DMS153 (cell line): ENCODE results near the gene ARHGEF6.

Experiments used
- DNase-seq: peaks from one replicate; lab custom pipeline; 2025; lab: John Stamatoyannopoulos, UW

The ARHGEF6 gene

DNA sequence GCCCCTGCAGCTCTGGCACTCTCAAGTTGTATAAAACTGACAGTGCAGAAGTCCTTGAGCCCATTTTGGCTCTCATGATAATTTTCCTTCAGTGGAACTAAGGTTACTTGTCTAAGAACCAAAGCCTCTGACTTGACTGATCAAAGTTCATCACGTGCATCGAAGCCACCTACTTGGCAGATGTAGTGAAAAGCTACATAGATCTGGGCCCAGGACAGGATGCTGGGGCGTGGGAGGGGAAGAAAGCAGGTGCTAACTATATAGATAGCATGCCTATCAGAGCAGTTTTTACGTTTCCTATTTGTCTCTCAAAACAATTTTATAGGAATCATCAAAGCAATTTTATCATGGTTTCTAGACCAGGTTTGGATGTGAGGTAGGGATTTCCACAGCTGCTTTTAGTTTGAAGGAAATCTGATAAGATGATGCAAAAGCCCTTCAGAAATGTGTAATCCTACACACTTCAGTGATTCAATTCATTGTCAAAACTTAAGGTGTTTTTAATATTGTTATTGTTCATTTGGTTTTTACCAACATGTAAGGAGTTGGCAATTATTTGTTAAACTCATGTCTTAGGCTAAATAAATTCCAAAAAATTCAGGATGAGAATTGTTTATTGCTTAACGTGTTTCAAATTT lies 134.0 kb downstream of the ARHGEF6 start:
- DNase-seq, result no peak

DNA sequence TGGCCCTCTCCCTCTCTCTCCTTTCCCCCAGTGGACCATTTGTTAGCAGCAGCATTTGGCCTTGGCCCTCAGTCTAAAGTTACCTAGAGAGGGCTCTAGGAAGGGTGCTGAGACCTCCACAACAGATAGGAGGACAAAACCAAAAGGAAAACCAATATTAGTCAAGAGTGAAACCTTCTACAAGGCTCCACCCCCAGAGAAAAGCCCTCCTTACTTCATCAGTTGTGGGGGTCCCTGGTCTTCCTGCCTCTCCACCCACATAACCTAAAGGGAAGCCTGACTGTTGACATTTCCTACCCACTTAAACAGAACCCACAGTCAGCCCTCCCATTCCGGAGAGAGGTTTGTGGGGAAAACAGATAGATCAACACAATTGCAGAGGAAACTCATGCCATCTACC lies 137.5 kb downstream of the ARHGEF6 start:
- DNase-seq, result no peak

DNA sequence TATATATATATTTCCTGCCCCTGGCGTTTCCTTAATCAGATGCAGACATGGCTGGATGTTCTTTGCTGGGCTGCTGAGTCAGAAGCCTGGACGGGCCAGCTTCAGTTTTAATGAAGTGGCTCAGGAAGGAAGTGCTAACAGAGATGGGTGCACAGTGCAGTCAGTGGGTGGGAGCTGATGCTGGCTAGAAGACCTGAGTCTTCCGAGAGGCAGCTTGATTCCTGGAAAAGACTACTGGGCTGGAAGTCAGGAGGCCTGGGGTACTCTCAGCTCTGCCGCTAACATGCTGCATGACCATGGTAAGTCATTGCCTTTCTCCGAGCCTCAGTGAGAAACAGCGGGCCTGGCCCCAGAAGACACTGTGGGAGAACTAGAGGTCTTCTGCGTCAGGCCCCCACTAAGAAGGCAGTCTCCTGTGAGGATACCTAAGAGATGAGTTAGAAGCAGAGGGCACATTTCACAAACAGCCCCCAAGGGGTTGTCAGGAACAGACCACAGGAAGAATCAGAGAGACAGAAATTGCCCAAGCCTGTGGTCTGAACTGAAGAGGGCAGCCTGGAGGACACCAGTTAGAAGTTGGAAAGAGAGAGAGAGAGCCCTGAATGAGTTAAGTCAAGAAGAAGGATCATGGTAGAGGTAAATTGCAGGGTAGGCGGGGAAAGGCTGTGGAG lies 141.1 kb downstream of the ARHGEF6 start:
- DNase-seq, result no peak

DNA sequence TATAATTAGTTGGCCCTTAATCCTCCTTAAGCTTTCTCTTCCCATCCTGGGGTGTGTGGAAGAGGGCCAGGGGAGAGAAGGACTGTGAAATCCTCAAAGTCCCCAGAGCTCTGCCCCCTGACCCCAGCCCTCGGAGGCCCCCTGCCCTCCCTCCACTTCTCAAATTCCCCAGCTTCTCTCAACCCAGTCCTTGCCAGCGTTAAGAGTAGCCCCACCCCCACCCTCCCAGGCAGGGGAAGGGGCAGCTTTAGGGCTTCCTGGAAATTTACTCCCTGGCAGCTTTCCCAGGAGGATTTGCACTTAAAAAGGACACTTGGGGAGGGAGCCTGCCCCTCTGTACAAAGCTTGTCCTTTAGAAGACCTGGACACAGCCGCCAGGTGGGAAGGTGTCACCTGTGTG lies 144.6 kb downstream of the ARHGEF6 start:
- DNase-seq, result no peak

DNA sequence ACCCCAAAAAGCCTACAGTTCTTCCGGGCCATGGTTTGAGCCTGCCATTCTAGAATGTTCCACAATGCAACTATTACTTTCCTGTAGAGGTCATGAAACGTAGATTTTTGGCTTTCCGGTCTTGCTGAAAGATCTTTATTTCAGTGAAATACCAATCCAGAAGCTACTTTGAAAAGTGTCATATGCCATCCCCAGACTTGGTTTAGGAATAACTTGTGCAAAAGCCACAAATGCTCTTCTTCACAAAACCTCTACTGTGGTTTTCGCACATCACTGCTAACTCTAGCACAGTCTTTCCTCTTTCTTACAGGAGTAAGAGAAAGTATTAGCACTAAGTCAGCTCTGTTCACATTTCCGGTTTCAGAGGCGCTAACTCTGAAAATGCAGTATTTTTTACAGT lies 145.5 kb downstream of the ARHGEF6 start:
- no peak for DNase-seq

DNA sequence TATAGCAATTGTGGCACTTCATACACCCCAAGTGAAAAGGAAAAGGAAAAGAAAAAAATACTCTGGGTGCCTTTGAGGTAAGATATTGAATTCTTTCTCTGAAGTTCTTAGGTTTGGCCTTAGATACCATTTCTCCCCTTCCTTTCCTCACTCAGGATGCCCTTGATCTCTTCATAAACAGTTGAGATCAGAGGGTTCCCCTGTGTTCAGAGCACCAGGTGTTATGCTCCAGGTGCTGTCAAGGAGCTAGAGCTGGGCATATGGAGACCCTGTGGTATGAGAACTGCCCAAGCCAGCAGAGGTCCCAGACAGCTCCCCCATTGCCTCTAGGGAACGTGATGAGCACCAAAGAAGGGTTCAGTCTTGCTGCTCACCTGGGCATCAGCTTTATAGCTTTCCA lies 149.9 kb downstream of the ARHGEF6 start:
- no peak for DNase-seq

DNA sequence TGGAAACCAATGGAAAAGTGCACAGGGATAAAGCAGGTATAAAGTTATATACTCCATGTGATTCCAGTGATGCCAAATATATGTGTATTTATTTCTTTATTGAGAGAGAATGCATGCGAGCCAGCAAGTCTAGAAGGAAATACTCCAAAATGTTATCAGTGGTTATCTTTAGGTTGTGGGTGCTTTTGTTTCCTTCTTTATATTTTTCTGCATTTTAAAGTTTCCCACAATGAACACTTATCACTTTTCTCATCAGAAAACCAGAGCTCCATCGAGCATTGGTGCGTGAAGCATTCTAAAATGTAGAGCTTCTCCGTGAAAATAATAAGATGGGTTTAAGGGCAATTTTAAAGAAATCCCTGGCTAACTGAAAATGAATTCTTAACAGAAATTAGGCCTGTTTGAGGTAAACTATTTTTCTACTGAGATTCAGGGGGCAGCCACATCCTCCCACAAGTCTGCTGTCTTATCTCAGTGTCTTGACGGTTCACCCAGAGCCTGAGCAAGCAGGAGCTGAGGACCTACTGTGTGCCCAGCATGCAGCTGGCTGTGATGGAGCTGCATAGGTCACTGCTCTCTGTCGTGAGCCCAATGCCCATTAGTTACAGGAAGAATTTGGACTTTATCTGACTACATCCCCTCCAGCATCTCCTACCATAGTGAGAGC lies 151.5 kb downstream of the ARHGEF6 start:
- DNase-seq, result no peak

DNA sequence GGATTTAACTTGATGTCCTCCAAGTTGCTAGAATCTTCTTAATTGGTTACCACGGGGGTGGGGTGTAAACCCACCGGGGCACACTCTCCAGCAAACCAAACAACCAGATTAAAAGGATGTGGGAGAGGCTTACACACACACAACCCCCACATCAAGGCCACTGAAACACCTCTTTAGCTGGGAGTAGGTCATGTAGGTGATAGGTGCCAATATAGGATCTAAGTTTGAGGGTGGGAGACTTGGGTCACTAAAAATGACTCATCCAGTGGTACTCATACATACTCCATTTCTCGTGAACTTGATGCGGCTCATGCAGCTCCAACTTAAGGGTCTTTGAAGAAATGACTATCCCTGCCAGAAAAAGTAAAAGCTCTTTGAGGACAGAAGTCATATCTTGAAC lies 153.3 kb downstream of the ARHGEF6 start:
- no peak for DNase-seq

DNA sequence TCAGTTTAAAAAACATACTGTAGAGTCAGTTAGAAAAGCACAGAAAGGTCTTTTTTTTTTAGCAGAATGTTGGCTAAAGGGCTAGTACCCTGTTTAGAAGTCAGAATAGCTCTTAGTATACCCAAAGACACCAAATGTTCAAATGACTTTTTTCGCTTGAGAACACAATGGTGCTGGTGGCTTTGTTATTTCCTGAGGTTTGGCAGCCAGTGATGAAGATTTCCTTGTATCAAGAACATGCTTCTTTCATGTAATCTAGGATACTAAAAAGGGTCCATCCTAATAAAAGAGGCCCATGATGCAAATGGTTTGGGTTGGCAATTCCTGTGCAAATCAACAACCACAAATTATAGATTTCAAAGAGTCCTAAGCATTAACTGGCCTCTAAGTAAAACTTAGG lies 153.8 kb downstream of the ARHGEF6 start:
- DNase-seq, result no peak

DNA sequence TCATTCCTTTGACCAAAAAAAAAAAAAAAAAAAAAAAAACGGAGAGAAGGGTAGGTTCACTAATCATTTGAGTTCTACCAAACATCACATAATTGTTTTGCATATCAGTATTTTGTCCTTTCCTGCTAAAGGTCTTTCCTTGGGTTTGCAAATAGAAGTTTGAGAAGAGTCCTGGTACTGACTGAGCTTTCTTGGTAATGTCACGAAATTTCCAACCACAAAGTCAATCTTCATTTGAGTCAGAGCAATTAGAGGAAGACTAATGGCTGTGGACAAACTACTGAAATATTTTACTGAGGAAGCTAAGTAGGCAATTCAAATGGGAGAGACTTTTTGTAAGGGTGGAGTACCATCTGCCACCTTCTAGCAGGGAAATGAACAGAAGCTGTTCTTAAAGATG lies 154.5 kb downstream of the ARHGEF6 start:
- no peak for DNase-seq

DNA sequence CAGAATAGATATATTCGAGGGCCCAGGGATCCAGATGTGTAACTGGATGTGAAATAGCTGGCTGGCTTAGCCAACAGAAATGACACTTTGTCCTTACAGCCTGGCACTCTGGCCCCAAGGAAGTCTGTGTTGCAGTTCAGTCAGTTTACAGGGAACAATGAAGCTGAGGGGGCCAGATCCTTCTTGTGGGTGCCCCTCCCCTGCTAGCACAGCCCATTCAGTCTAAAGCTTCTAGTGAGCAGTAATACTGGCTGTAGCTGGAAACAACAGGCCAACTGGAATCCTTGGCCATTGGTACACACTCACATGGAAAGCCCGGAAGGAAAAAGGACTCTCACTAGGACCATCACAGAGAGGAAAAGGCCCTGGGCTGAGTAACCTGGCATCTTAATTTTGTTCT lies 155.5 kb downstream of the ARHGEF6 start:
- DNase-seq, result no peak

DNA sequence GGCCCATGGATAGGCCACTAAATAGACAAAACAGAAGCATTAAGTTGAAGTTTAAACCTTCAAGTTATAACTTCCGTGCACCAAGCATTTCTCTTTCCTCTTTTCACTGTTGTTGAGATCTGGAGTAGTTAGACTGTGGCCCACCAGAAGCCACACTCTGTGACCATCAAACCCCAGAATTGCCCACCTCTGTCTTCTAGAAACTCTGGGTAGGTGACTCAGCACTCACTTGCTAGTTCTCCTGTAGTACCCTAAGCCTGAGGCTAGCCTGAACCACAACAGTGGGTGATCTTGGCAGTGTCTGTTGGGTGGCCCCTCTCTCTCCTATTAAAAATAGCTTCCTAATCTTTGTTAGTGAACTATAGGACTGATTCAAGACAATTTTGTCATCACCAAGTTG lies 157.3 kb downstream of the ARHGEF6 start:
- DNase-seq, result no peak

DNA sequence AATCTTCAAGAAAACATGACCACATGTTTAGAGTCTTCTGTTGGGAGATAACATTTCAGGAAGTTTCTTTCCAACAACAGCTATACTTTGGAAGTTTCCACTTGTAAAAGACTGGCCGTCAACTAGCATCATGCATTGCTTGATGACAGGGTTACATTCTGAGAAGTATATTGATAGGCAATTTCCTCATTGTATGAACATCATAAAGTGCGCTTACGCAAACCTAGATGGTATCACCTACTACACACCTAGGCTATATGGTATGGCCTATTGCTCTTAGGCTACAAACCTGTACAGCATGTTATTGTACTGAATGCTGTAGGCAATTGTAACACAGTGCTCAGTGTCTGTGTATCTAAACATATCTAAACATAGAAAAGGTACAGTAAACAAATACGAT lies 158.2 kb downstream of the ARHGEF6 start:
- no peak for DNase-seq

DNA sequence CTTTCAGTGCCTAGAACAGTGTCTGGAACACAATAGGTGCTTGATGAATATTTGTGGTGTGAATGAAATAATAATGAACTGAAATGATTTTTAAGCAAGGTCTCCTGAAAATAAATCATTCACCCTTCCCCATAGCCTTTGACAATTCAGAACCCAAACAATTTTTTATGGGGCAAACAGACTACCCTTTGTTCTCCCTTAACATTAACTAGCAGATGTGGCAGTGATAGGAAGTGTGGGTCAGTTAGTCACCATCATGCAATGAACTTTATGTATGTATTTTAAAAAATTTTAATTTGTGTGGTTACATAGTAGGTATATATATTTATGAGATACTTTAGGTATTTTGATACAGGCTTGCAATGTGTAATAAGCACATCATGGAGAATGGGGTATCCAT lies 160.0 kb downstream of the ARHGEF6 start:
- DNase-seq, result no peak

DNA sequence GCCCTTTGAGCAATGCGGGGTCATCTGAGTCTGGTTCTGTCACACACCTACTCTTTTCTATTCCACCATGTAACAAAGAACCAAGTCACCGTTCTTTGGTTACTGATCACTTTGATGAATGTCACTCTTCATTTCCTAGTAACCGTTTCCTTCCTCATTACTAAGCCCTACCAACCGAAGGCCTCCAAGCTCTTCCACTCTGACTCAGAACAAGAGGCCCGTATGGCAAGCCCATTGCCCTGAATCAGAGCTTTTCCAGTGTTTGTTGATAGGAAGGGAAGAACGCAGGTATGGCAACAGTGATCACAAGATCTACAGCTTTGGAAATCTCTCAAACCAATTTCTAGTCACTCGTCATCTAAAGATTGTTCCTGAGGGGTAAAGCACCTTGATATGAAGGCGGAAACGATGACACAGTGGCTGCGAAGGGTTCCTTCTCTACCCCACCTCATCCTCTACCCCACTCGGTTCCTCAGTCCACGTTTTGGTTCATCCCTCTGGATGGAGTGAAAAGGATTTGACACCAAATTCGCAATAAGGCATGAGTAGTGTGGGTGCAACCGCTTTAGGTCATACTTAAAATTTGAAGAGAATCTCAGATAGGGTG lies 160.7 kb downstream of the ARHGEF6 start:
- DNase-seq, result no peak

DNA sequence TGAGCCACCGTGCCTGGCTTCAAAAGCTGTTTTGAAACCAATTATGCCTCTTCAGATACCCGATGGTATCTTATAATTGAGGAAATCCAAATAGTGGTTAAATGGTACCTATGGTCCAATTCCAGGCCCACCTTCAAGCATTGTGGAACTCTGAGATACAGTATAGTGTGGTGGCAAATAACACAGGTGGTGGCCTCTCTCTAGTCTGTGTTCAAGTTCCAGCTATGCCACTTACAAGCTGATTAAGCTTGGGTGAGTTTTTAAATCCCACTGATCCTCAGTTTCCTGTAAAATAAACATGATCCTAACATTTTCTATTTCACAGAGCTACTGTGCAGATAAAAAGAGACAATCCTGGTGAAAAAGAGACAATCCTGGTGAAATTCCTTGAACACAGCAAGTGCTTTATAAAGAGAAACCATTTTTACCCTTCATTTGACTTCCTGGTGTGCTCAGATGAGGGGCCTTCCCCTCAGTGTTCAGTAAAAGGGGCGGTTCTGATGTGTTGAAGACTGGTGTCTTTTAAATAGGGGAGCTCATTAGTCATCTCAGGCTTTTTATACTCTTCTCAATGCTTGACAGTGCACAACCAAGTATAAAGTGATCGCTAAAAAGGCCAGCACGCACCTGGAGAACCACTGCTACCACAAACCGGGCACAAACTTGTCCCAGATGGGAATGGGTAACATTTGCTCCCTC lies 163.6 kb downstream of the ARHGEF6 start:
- DNase-seq, result no peak
